Activated T-helper 1 cell treated with anti-CD3 and anti-CD28 coated beads, Interleukin-12 subunit alpha, Interleukin-12 subunit beta, Interleukin-2, Interleukin-4 antibody, amounts not matched to agents 30 ng/mL and 10 ng/mL and 1 ng/mL, durations not matched to agents 14 hours and 24 hours and 36 hours (primary cell): ENCODE results near the gene CRYBA2. TPM values are rescaled to one million over a fixed set of nuclear protein-coding genes. Genes with fewer than 3 reads are reported as not detected.

Source experiments
- DNase-seq: peaks from one replicate; pipeline ENCODE4 v3.0.0; 2021; ENCODE audit warnings: low spot score
- H3K27ac Mint-ChIP-seq: one replicate; pipeline ENCODE4 v1.8.0; 2021; ENCODE audit warnings: mild to moderate bottlenecking, mixed read lengths
- H3K27me3 Mint-ChIP-seq: one replicate; pipeline ENCODE4 v1.8.0; 2022; ENCODE audit warnings: mild to moderate bottlenecking, moderate library complexity, mixed read lengths; ENCODE audit not compliant: insufficient read depth
- H3K36me3 Mint-ChIP-seq: one replicate; pipeline ENCODE4 v1.8.0; 2021; ENCODE audit warnings: low read depth, mixed read lengths
- H3K4me1 Mint-ChIP-seq: one replicate; pipeline ENCODE4 v1.8.0; 2021; ENCODE audit warnings: low read depth, mixed read lengths
- H3K4me3 Mint-ChIP-seq: one replicate; pipeline ENCODE4 v1.8.0; 2021; ENCODE audit warnings: mild to moderate bottlenecking, moderate library complexity, mixed read lengths
- H3K9me3 Mint-ChIP-seq: one replicate; pipeline ENCODE4 v1.8.0; 2021; ENCODE audit warnings: mixed read lengths
- intact Hi-C: fragments of 100-400 bp; cut with micrococcal nuclease; formaldehyde crosslinking; loops from one replicate; pipeline ENCODE4 v1.15.1; 2024
- total RNA-seq: library from RNA; stranded (reverse); gene quantifications from 2 replicates; pipeline ENCODE4 v1.2.3, GENCODE V29; 2022

CRYBA2 gene
- total RNA-seq, 1 donor from 2014 or later = 0.36 TPM

GRCh38 chr2:218981881-218982585, 11.2 kb downstream of the CRYBA2 start:
- no peak for DNase-seq
- Mint-ChIP-seq H3K36me3 (no peaks in the 10 kb centered on the region), H3K4me1 (peaks cover 6% of the 10 kb centered on the region), H3K27ac (peak overlapping the region; percentile 48), H3K4me3 (no peak overlapping the region), H3K27me3 (peaks cover 69% of the 10 kb centered on the region), H3K9me3 (no peaks in the 10 kb centered on the region)
- intact Hi-C loops = loop anchor here (2.0 to 10.0 kb wide), 4 partner anchors 77 to 323 kb away; partner anchors contain the start of gene PTPRN

- H3K4me3 Mint-ChIP-seq = peak overlapping the region; percentile 47
- peaks cover 66% of the 10 kb centered on the region for H3K27me3 Mint-ChIP-seq
- H3K4me1 Mint-ChIP-seq = peaks cover 6% of the 10 kb centered on the region
- no peaks in the 10 kb centered on the region for H3K9me3 Mint-ChIP-seq
- H3K36me3 Mint-ChIP-seq = no peaks in the 10 kb centered on the region
- H3K27ac Mint-ChIP-seq = peak overlapping the region; percentile 67
- no peak for DNase-seq
- intact Hi-C loops = loop anchor here (2.0 to 10.0 kb wide), 4 partner anchors 77 to 323 kb away; partner anchors contain the start of gene PTPRN
Observed at GRCh38 chr2:218981390-218981880, 11.8 kb downstream of the CRYBA2 start.

- intact Hi-C loops = loop anchor here (1.0 to 10.0 kb wide), 7 partner anchors 15 to 324 kb away; partner anchors contain the start of gene PTPRN
- DNase-seq = no peak
- Mint-ChIP-seq H3K4me1 (peaks cover 6% of the 10 kb centered on the region), H3K27ac (peak overlapping the region; percentile 67), H3K27me3 (peaks cover 66% of the 10 kb centered on the region), H3K36me3 (no peaks in the 10 kb centered on the region), H3K4me3 (peak overlapping the region; percentile 47), H3K9me3 (no peaks in the 10 kb centered on the region)
Observed at GRCh38 chr2:218980735-218981389, 12.4 kb downstream of the CRYBA2 start.

- H3K36me3 Mint-ChIP-seq = no peaks in the 10 kb centered on the region
- DNase-seq = peak; percentile 68
- H3K27ac Mint-ChIP-seq = peak overlapping the region; percentile 79
- H3K27me3 Mint-ChIP-seq = peaks cover 66% of the 10 kb centered on the region
- no peak overlapping the region for H3K4me3 Mint-ChIP-seq
- no peaks in the 10 kb centered on the region for H3K9me3 Mint-ChIP-seq
- intact Hi-C loops = loop anchor here (1.0 to 10.0 kb wide), 7 partner anchors 16 to 325 kb away; partner anchors contain the start of gene PTPRN
- H3K4me1 Mint-ChIP-seq = peaks cover 6% of the 10 kb centered on the region
Observed at GRCh38 chr2:218979846-218980734, 13.1 kb downstream of the CRYBA2 start.

- intact Hi-C loops = no loop called here
- Mint-ChIP-seq H3K27ac (no peak overlapping the region), H3K36me3 (no peaks in the 10 kb centered on the region), H3K4me1 (no peaks in the 10 kb centered on the region), H3K27me3 (peaks cover 50% of the 10 kb centered on the region), H3K9me3 (no peaks in the 10 kb centered on the region), H3K4me3 (no peak overlapping the region)
- DNase-seq = no peak
Observed at GRCh38 chr2:218975060-218975777, 18.0 kb downstream of the CRYBA2 start.

GRCh38 chr2:218970894-218971293, 22.3 kb downstream of the CRYBA2 start:
- Mint-ChIP-seq H3K4me1 (no peaks in the 10 kb centered on the region), H3K27ac (no peak overlapping the region), H3K27me3 (peaks cover 40% of the 10 kb centered on the region), H3K9me3 (no peaks in the 10 kb centered on the region), H3K36me3 (no peaks in the 10 kb centered on the region), H3K4me3 (no peak overlapping the region)
- intact Hi-C loops = no loop called here
- no peak for DNase-seq

GRCh38 chr2:218964041-218964771, 29.0 kb downstream of the CRYBA2 start:
- H3K27me3 Mint-ChIP-seq = peaks cover 40% of the 10 kb centered on the region
- H3K4me3 Mint-ChIP-seq = no peak overlapping the region
- no peaks in the 10 kb centered on the region for H3K9me3 Mint-ChIP-seq
- no peaks in the 10 kb centered on the region for H3K4me1 Mint-ChIP-seq
- intact Hi-C loops = loop anchor here (5.0 kb wide), 1 partner anchor 67 kb away; no protein-coding TSS in a partner anchor
- H3K27ac Mint-ChIP-seq = no peak overlapping the region
- DNase-seq = no peak
- peaks cover 3% of the 10 kb centered on the region for H3K36me3 Mint-ChIP-seq

GRCh38 chr2:218963601-218964000, 29.6 kb downstream of the CRYBA2 start:
- Mint-ChIP-seq H3K4me3 (no peak overlapping the region), H3K9me3 (no peaks in the 10 kb centered on the region), H3K27ac (no peak overlapping the region), H3K4me1 (no peaks in the 10 kb centered on the region), H3K36me3 (peaks cover 3% of the 10 kb centered on the region), H3K27me3 (peaks cover 44% of the 10 kb centered on the region)
- intact Hi-C loops = loop anchor here (5.0 kb wide), 1 partner anchor 66 kb away; no protein-coding TSS in a partner anchor
- no peak for DNase-seq

GRCh38 chr2:218962859-218963492, 30.2 kb downstream of the CRYBA2 start:
- Mint-ChIP-seq H3K9me3 (no peaks in the 10 kb centered on the region), H3K4me3 (no peak overlapping the region), H3K27ac (no peak overlapping the region), H3K27me3 (peaks cover 48% of the 10 kb centered on the region), H3K36me3 (peaks cover 3% of the 10 kb centered on the region), H3K4me1 (no peaks in the 10 kb centered on the region)
- intact Hi-C loops = loop anchor here (5.0 kb wide), 1 partner anchor 66 kb away; no protein-coding TSS in a partner anchor
- DNase-seq = peak; percentile 33

GRCh38 chr2:218961651-218962570, 31.3 kb downstream of the CRYBA2 start:
- Mint-ChIP-seq H3K27ac (no peak overlapping the region), H3K4me3 (no peak overlapping the region), H3K27me3 (peaks cover 47% of the 10 kb centered on the region), H3K9me3 (no peaks in the 10 kb centered on the region), H3K36me3 (peaks cover 3% of the 10 kb centered on the region), H3K4me1 (no peaks in the 10 kb centered on the region)
- DNase-seq = no peak
- intact Hi-C loops = loop anchor here (1.0 to 5.0 kb wide), 3 partner anchors 18 to 85 kb away; no protein-coding TSS in a partner anchor
